Activated naive CD4-positive, alpha-beta T cell treated with anti-CD3 and anti-CD28 coated beads for 36 hours (primary cell): ENCODE measurements around the gene COASY. TPM values are rescaled to one million over a fixed set of nuclear protein-coding genes. Genes with fewer than 3 reads are reported as not detected.
A peak's percentile ranks its signal among the peaks of the same experiment; 100 is the strongest.
"Not testable (repeated sequence)": the region's sequence is repeated elsewhere in the genome, so short reads cannot be mapped to it uniquely, and the experiment has no call there.

Experiments used
- CTCF ChIA-PET: fragments of 350-600 bp; sonication (Branson Sonifier 250); formaldehyde crosslinking; loops from one replicate; lab custom pipeline; 2021; ENCODE audit warnings: antibody characterized with exemption; lab: Charles Lee
- DNase-seq: peaks from one replicate; pipeline ENCODE4 v3.0.0-alpha.2; 2020
- H3K27ac Mint-ChIP-seq: one replicate; pipeline ENCODE4 v1.8.0; 2021; ENCODE audit warnings: mild to moderate bottlenecking, mixed read lengths
- H3K27me3 Mint-ChIP-seq: one replicate; pipeline ENCODE4 v1.8.0; 2021; ENCODE audit warnings: low read depth, mixed read lengths
- H3K36me3 Mint-ChIP-seq: one replicate; pipeline ENCODE4 v1.8.0; 2021; ENCODE audit warnings: low read depth, mixed read lengths
- H3K4me1 Mint-ChIP-seq: one replicate; pipeline ENCODE4 v1.8.0; 2021; ENCODE audit warnings: low read depth, mixed read lengths
- H3K4me3 Mint-ChIP-seq: one replicate; pipeline ENCODE4 v1.8.0; 2021; ENCODE audit warnings: mild to moderate bottlenecking, moderate library complexity, mixed read lengths
- H3K9me3 Mint-ChIP-seq: one replicate; pipeline ENCODE4 v1.8.0; 2021; ENCODE audit warnings: mixed read lengths
- intact Hi-C: fragments of 100-400 bp; cut with micrococcal nuclease; formaldehyde crosslinking; loops from one replicate; pipeline ENCODE4 v1.15.1; 2023
- total RNA-seq, 2 experiments: library from RNA; stranded (reverse); gene quantifications; one replicate each; pipeline ENCODE4 v1.2.3, GENCODE V29; 2021

Gene COASY
- total RNA-seq, 2 experiments from 2014 or later, result 93.3 to 93.6 TPM

DNA sequence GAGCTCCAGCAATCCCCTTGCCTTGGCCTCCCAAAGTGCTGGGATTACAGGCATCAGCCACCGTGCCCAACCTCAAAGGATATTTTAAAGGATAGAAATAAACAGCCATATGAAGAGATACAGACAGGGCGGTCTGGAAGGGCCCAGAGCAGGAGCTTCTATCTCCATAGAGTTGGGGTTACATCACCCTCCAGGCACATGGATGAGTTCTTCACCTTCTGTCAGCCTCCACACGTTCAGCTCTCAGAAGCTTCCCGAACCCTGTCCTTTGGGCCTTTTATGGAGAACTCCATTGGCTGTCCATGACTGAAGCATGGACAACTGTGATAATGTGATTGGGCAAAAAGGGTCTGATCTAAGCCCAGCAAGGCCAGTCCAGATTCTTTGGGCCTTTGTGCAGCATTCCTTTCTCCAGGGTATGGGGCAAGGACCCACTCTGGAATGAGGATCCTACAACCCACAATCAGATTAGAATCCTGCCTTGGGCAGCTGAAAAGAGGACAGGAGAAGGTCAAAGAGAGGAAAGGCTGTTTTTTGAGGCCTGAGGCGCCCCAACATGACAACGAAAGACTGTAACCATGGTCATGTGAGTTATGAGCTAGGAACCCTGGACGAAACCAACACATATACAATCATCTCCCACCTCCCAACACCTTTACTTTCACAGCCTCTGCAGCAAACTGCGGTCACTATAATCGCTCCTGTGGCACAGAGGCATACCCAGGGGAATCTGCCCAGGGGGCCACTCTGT is 16.0 kb upstream of the COASY start:
- CTCF ChIA-PET, result interaction anchor here (0.6 to 0.8 kb wide), 2 partner anchors 19 to 22 kb away, joined by 3 to 4 read pairs; no protein-coding TSS in a partner anchor
- intact Hi-C loops, DNase-seq, H3K4me3 Mint-ChIP-seq, H3K36me3 Mint-ChIP-seq, H3K27me3 Mint-ChIP-seq, H3K9me3 Mint-ChIP-seq, H3K27ac Mint-ChIP-seq: not testable (repeated sequence)
- H3K4me1 Mint-ChIP-seq, result peaks cover 17% of the 10 kb centered on the region

- intact Hi-C loops, result no loop called here
- H3K4me3 Mint-ChIP-seq, result no peak overlapping the region
- H3K36me3 Mint-ChIP-seq, result peaks cover 2% of the 10 kb centered on the region
- CTCF ChIA-PET, result no interaction called here
- H3K27ac Mint-ChIP-seq, result no peak overlapping the region
- DNase-seq, result no peak
- H3K4me1 Mint-ChIP-seq, result peaks cover 9% of the 10 kb centered on the region
- H3K9me3 Mint-ChIP-seq, result no peaks in the 10 kb centered on the region
- H3K27me3 Mint-ChIP-seq, result no peaks in the 10 kb centered on the region
These were observed 14.9 kb upstream of the COASY start for GRCh38 chr17:42547001-42547461.

- no peak overlapping the region for H3K4me3 Mint-ChIP-seq
- no peak overlapping the region for H3K27ac Mint-ChIP-seq
These were observed 14.3 kb upstream of the COASY start for GRCh38 chr17:42547698-42548069.

DNA sequence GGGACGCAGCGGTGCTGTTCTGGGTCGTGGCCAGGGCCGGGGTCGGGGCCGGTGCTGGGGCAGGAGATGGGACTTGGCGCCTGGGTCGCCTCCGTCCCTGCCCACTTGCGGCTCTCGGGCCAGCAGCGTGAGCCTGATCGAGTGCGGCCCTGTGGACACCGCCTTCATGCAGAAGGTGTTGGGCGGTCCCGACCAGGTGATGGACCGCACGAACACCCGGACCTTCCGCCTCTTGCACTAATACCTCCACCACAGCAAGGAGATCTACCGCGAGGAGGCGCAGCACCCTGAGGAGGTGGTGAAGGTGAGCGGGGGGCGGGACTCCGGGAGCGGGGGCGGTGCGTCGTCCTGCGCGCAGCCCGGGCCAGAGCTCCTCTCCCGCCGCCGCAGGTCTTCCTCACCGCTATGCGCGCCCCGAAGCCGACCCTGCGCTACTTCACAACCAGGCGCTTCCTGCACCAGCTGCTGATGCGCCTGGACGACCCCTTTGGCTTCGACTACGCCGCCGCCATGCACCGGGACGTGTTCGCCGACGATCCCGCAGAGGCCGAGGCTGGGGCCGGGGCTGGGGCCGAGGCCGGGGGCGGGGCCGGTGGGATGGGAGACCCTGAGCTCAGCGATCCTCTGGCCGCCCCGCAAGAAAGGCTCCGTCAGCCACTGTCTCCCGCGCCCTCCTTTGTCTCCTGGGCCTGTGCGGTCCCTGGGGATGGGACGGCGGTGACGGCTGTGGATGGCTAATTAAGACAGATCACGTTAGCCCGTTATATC is 13.7 kb upstream of the COASY start:
- H3K4me3 Mint-ChIP-seq, result peak overlapping the region; percentile 21
- H3K4me1 Mint-ChIP-seq, result peaks cover 13% of the 10 kb centered on the region
- H3K27me3 Mint-ChIP-seq, result no peaks in the 10 kb centered on the region
- peak; percentile 89 for DNase-seq
- intact Hi-C loops, result loop anchor here (1.0 kb wide), 1 partner anchor 215 kb away; no protein-coding TSS in a partner anchor
- no peaks in the 10 kb centered on the region for H3K36me3 Mint-ChIP-seq
- H3K9me3 Mint-ChIP-seq, result no peaks in the 10 kb centered on the region
- CTCF ChIA-PET, result interaction anchor here (0.6 to 1.5 kb wide), 7 partner anchors 11 to 216 kb away, joined by 3 to 10 read pairs (median 5); partner anchors contain the start of genes NAGLU and PSMC3IP
- no peak overlapping the region for H3K27ac Mint-ChIP-seq

More at GRCh38 chr17:42547698-42548069, 14.3 kb upstream of the COASY start:
- intact Hi-C loops, result loop anchor here (1.0 kb wide), 1 partner anchor 216 kb away; no protein-coding TSS in a partner anchor
- no peaks in the 10 kb centered on the region for H3K27me3 Mint-ChIP-seq
- CTCF ChIA-PET, result interaction anchor here (1.0 to 1.5 kb wide), 3 partner anchors 12 to 31 kb away, joined by 3 to 10 read pairs (median 5); partner anchors contain the start of genes NAGLU and PSMC3IP
- H3K36me3 Mint-ChIP-seq, result peaks cover 2% of the 10 kb centered on the region
- DNase-seq, result no peak
- no peaks in the 10 kb centered on the region for H3K9me3 Mint-ChIP-seq
- H3K4me1 Mint-ChIP-seq, result peaks cover 9% of the 10 kb centered on the region

GRCh38 chr17:42548993-42549755 is 12.8 kb upstream of the COASY start:
- H3K36me3 Mint-ChIP-seq, result no peaks in the 10 kb centered on the region
- CTCF ChIA-PET, result interaction anchor here (0.6 to 1.5 kb wide), 6 partner anchors 11 to 215 kb away, joined by 3 to 10 read pairs (median 5); partner anchors contain the start of gene PSMC3IP
- intact Hi-C loops, result loop anchor here (1.0 kb wide), 1 partner anchor 214 kb away; no protein-coding TSS in a partner anchor
- no peaks in the 10 kb centered on the region for H3K27me3 Mint-ChIP-seq
- no peak overlapping the region for H3K4me3 Mint-ChIP-seq
- no peaks in the 10 kb centered on the region for H3K9me3 Mint-ChIP-seq
- no peak for DNase-seq
- H3K4me1 Mint-ChIP-seq, result peaks cover 21% of the 10 kb centered on the region
- no peak overlapping the region for H3K27ac Mint-ChIP-seq

DNA sequence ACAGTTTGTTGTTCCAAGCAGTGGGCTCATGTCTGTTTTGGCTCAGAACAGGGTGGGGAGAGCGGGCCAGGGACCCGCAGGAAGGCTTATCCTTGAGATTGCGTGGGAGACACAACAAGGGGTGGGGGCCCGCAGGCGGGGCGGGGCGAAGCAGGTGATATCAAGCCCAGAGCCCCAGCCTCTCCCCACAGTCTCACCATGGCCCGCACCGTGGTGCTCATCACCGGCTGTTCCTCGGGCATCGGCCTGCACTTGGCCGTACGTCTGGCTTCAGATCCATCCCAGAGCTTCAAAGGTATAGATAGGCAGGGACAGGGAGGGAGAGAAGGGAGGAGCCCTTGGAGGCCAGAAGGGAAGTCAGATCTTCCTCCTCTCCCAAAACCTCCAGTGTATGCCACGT is 9.2 kb upstream of the COASY start, which contains the start of gene HSD17B1:
TSS of gene HSD17B1 (plus strand) at position 188 of the 400 bp plus-strand sequence. CDS start at position 199, 11 bp downstream.
- Mint-ChIP-seq H3K4me3 (peak within 1 kb of the TSS; percentile 92), H3K4me1 (peaks cover 28% of the 10 kb centered on the region), H3K27ac (peak within 1 kb of the TSS; percentile 91)
- CTCF ChIA-PET, result interaction anchor here (1.2 kb wide), 1 partner anchor 11 kb away, joined by 4 read pairs; no protein-coding TSS in a partner anchor
- H3K27me3 Mint-ChIP-seq, H3K36me3 Mint-ChIP-seq, H3K9me3 Mint-ChIP-seq, intact Hi-C loops, DNase-seq: not testable (repeated sequence)

DNA sequence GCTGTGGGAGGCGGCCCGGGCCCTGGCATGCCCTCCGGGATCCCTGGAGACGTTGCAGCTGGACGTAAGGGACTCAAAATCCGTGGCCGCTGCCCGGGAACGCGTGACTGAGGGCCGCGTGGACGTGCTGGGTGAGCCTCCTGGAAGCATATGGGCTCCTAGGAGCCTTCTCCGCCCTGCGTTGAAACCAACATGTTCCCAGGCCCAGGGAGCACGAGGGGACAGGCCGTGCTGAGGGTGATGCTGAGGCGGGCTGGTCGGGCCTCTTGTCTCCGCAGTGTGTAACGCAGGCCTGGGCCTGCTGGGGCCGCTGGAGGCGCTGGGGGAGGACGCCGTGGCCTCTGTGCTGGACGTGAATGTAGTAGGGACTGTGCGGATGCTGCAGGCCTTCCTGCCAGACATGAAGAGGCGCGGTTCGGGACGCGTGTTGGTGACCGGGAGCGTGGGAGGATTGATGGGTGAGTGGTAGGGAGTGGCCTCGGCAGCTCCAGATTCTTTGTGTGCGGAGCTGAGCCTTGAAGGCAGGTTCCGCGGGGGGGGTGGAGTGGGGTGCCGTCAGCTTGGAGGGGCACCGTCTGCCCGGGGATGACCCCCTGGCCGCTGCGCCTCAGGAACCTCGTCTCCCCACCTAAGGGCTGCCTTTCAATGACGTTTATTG is 8.7 kb upstream of the COASY start:
- Mint-ChIP-seq H3K27me3 (no peaks in the 10 kb centered on the region), H3K9me3 (no peaks in the 10 kb centered on the region), H3K27ac (no peak overlapping the region), H3K4me1 (peaks cover 28% of the 10 kb centered on the region), H3K36me3 (no peaks in the 10 kb centered on the region), H3K4me3 (peak overlapping the region; percentile 92)
- CTCF ChIA-PET, result interaction anchor here (1.1 kb wide), 1 partner anchor 12 kb away, joined by 3 read pairs; no protein-coding TSS in a partner anchor
- intact Hi-C loops, result no loop called here
- DNase-seq, result no peak

DNA sequence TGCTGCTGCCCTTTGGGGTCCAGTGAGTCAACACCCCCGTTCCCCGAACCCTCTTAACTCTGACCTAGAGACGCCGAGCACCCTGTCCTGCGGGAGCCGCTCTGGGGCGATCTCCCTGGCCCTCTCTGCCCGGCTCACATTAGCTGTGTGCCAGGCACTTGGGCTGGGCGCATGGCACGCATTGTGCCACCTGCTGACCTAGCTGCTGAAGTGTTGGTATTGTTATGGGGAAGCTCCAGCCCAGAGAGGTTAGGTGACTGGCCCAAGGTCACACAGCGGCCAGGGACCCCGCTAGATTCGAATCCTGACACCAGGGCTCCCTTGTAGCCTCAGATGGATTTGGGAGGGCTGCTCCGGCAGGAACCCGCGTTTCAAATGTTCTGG is 8.1 kb upstream of the COASY start:
- H3K4me3 Mint-ChIP-seq, result peak overlapping the region; percentile 92
- H3K27me3 Mint-ChIP-seq, result no peaks in the 10 kb centered on the region
- CTCF ChIA-PET, result interaction anchor here (0.6 to 1.1 kb wide), 4 partner anchors 10 to 24 kb away, joined by 3 to 4 read pairs (median 3); no protein-coding TSS in a partner anchor
- peaks cover 25% of the 10 kb centered on the region for H3K4me1 Mint-ChIP-seq
- H3K9me3 Mint-ChIP-seq, result no peaks in the 10 kb centered on the region
- peak overlapping the region; percentile 91 for H3K27ac Mint-ChIP-seq
- intact Hi-C loops, result loop anchor here (2.0 kb wide), 1 partner anchor 23 kb away; the partner anchor contains the start of gene PSMC3IP
- peak; percentile 45 for DNase-seq
- H3K36me3 Mint-ChIP-seq, result no peaks in the 10 kb centered on the region

DNA sequence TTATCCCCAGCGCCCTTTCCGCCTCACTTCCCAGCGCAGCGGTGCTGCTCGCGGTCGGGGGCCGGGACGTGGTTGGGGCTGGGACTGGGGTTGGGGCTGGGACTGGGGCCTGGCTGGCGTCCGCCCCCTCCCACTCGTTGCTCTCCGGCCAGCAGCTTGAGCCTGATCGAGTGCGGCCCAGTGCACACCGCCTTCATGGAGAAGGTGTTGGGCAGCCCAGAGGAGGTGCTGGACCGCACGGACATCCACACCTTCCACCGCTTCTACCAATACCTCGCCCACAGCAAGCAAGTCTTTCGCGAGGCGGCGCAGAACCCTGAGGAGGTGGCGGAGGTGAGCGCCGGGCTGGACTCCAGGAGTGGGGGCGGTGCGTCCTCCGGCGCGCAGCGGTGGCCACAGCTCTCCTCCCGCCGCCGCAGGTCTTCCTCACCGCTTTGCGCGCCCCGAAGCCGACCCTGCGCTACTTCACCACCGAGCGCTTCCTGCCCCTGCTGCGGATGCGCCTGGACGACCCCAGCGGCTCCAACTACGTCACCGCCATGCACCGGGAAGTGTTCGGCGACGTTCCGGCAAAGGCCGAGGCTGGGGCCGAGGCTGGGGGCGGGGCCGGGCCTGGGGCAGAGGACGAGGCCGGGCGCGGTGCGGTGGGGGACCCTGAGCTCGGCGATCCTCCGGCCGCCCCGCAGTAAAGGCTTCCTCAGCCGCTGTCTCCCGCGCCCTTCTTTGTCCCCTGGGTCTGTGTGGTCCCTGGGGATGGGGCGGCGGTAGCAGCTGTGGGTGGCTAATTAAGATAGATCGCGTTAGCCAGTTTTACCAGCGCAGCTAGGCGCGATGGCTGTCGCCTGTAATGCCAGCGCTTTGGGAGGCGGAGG is 7.5 kb upstream of the COASY start:
- Mint-ChIP-seq H3K4me1 (peaks cover 19% of the 10 kb centered on the region), H3K9me3 (no peaks in the 10 kb centered on the region), H3K4me3 (peak overlapping the region; percentile 92), H3K27me3 (no peaks in the 10 kb centered on the region), H3K27ac (peak overlapping the region; percentile 91), H3K36me3 (no peaks in the 10 kb centered on the region)
- intact Hi-C loops, result loop anchor here (2.0 kb wide), 1 partner anchor 22 kb away; the partner anchor contains the start of gene PSMC3IP
- CTCF ChIA-PET, result interaction anchor here (0.6 to 1.1 kb wide), 5 partner anchors 10 to 57 kb away, joined by 3 to 4 read pairs (median 3); no protein-coding TSS in a partner anchor
- DNase-seq, result peak; percentile 80

- intact Hi-C loops, result loop anchor here (2.0 kb wide), 1 partner anchor 22 kb away; the partner anchor contains the start of gene PSMC3IP
- Mint-ChIP-seq H3K4me3 (peak overlapping the region; percentile 92), H3K9me3 (no peaks in the 10 kb centered on the region), H3K27me3 (no peaks in the 10 kb centered on the region), H3K4me1 (peaks cover 19% of the 10 kb centered on the region), H3K27ac (peak overlapping the region; percentile 91), H3K36me3 (no peaks in the 10 kb centered on the region)
- CTCF ChIA-PET, result interaction anchor here (0.6 kb wide), 1 partner anchor 57 kb away, joined by 3 read pairs; no protein-coding TSS in a partner anchor
- DNase-seq, result no peak
These were observed 6.8 kb upstream of the COASY start for GRCh38 chr17:42555122-42555622.
